Ascending aorta (tissue), 2 donors: ENCODE measurements around the gene OPRM1. TPM values are rescaled to one million over a fixed set of nuclear protein-coding genes. Genes with fewer than 3 reads are reported as not detected.

ENCODE experiments used
- DNase-seq, 2 donors: peaks; one replicate each; pipeline ENCODE4 v3.0.0-alpha.2; 2019; ENCODE audit warnings: low spot score in 2 of 2
- H3K27ac ChIP-seq, 2 donors: fragments of 200-600 bp; sonication (generic); one replicate each; pipeline ENCODE4 v1.5.1; 2016 to 2017; ENCODE audit warnings: mild to moderate bottlenecking in 1 of 2
- H3K27me3 ChIP-seq: fragments of 200-600 bp; sonication (generic); one replicate; pipeline ENCODE4 v1.5.1; 2017
- H3K36me3 ChIP-seq, 2 donors: fragments of 200-600 bp; sonication (generic); one replicate each; pipeline ENCODE4 v1.5.1; 2016
- H3K4me1 ChIP-seq, 2 donors: fragments of 200-600 bp; sonication (generic); one replicate each; pipeline ENCODE4 v1.5.1; 2016 to 2017; ENCODE audit warnings: mild to moderate bottlenecking in 1 of 2
- H3K4me3 ChIP-seq, 2 donors: fragments of 200-600 bp; sonication (generic); one replicate each; pipeline ENCODE4 v1.5.1; 2016 to 2017; ENCODE audit warnings: mild to moderate bottlenecking in 1 of 2
- H3K9me3 ChIP-seq, 2 donors: fragments of 200-600 bp; sonication (generic); one replicate each; pipeline ENCODE4 v1.5.1; 2016
- intact Hi-C: fragments of 100-400 bp; cut with DNase I; formaldehyde crosslinking; loops from one replicate; pipeline ENCODE4 v1.15.1; 2023
- total RNA-seq: library from RNA; depleted of rRNA; stranded (reverse); fragments of >200 nt; gene quantifications from one replicate; pipeline ENCODE4 v1.1.0, GENCODE V29; 2016
- TF ChIP-seq, protein P1 (sequence below), 3 experiments: fragments of 200-600 bp in 2 of 3; fragments of 450-650 bp in 1 of 3; sonication (generic) in 2 of 3; IDR thresholded peaks; one replicate each; pipeline ENCODE4 v1.5.1; 2016 to 2019; ENCODE audit warnings: antibody characterized with exemption in 3 of 3, mild to moderate bottlenecking in 1 of 3, moderate library complexity in 1 of 3

OPRM1 gene
- total RNA-seq, 1 donor from 2014 or later = not detected

DNA sequence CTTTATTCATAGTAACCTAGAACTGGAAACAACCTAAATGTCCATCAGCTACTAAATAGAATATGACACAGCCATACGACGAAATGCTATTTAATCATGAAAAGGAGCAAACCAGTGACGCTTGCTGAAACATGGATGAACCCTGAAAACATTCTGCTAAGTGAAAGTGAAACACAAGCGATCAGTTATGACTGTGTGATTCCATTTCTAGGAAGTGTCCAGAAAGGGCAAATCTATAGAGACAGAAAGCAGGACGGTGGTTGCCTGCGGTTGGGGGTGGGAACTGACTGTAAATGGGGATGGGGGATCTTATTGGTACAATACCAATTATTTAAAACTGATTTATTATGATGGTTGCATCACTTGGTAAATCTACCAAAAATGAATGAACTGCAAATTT, 190.7 kb downstream of the OPRM1 start:
- TF ChIP-seq, protein P1, sequence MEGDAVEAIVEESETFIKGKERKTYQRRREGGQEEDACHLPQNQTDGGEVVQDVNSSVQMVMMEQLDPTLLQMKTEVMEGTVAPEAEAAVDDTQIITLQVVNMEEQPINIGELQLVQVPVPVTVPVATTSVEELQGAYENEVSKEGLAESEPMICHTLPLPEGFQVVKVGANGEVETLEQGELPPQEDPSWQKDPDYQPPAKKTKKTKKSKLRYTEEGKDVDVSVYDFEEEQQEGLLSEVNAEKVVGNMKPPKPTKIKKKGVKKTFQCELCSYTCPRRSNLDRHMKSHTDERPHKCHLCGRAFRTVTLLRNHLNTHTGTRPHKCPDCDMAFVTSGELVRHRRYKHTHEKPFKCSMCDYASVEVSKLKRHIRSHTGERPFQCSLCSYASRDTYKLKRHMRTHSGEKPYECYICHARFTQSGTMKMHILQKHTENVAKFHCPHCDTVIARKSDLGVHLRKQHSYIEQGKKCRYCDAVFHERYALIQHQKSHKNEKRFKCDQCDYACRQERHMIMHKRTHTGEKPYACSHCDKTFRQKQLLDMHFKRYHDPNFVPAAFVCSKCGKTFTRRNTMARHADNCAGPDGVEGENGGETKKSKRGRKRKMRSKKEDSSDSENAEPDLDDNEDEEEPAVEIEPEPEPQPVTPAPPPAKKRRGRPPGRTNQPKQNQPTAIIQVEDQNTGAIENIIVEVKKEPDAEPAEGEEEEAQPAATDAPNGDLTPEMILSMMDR (IDR thresholded peaks at IDR 0.05) = no peak
- Histone ChIP-seq H3K4me3 (no peak overlapping the region), H3K4me1 (no peaks in the 10 kb centered on the region), H3K27me3 (no peaks in the 10 kb centered on the region), H3K36me3 (no peaks in the 10 kb centered on the region), H3K9me3 (no peaks in the 10 kb centered on the region), H3K27ac (no peak overlapping the region)
- DNase-seq = no peak
- intact Hi-C loops = no loop called here

DNA sequence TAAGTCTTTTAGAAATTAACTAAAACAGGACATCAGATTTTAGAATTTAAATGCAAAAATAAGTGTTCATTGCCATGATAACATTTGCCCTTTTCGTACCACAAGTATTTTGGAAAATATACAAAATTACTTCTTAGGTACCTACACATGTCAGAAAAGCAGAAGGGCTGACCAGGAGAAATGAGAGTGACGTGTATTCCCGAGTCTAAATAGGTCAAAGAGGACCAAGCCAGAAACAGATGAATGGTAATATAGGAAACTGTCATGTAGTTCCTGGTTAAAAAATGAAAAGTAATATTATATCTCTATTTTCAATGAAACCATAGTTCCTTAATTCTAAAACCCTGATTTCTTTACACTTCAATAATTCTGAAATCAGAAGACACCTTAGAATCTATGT, 191.4 kb downstream of the OPRM1 start:
- Histone ChIP-seq H3K4me3 (no peak overlapping the region), H3K4me1 (no peaks in the 10 kb centered on the region), H3K36me3 (no peaks in the 10 kb centered on the region), H3K27ac (no peak overlapping the region), H3K9me3 (no peaks in the 10 kb centered on the region), H3K27me3 (no peaks in the 10 kb centered on the region)
- TF ChIP-seq, protein P1 (IDR thresholded peaks at IDR 0.05) = no peak
- no peak for DNase-seq
- intact Hi-C loops = no loop called here

DNA sequence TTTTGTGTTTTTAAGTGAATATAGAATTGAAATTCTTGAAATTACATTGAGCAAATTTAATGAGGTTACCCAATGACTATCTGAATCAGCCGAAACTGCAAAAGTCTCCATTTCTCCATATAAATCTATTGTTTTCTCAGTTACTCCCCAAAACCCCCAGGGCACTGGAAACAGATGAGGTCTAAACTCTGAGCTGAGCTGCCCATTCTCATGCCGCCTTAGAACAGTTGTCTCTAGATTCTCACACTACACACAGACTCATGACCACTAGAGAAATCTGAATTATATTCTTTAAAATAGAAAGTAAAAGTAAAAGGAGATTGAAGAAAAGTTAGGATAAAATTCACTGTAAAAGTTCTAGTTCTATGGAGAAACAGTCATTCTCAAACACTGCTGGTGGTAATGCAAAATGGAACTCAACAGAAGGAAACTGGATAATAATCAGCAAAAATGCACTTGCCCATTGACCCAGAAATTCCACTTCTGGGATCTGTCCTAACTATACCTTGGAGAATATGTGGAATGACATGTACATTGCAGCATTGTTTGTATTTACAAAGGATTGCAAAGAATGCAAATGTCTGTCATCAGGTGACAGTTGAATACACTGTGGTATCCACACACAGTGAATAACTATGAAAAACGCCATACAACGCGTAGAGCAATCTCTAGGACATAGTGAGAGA, 192.0 kb downstream of the OPRM1 start:
- no peak for DNase-seq
- H3K36me3 ChIP-seq = no peaks in the 10 kb centered on the region
- no peak overlapping the region for H3K4me3 ChIP-seq
- H3K27me3 ChIP-seq = no peaks in the 10 kb centered on the region
- no peaks in the 10 kb centered on the region for H3K4me1 ChIP-seq
- TF ChIP-seq, protein P1 (IDR thresholded peaks at IDR 0.05) = no peak
- H3K9me3 ChIP-seq = no peaks in the 10 kb centered on the region
- intact Hi-C loops = no loop called here
- no peak overlapping the region for H3K27ac ChIP-seq

DNA sequence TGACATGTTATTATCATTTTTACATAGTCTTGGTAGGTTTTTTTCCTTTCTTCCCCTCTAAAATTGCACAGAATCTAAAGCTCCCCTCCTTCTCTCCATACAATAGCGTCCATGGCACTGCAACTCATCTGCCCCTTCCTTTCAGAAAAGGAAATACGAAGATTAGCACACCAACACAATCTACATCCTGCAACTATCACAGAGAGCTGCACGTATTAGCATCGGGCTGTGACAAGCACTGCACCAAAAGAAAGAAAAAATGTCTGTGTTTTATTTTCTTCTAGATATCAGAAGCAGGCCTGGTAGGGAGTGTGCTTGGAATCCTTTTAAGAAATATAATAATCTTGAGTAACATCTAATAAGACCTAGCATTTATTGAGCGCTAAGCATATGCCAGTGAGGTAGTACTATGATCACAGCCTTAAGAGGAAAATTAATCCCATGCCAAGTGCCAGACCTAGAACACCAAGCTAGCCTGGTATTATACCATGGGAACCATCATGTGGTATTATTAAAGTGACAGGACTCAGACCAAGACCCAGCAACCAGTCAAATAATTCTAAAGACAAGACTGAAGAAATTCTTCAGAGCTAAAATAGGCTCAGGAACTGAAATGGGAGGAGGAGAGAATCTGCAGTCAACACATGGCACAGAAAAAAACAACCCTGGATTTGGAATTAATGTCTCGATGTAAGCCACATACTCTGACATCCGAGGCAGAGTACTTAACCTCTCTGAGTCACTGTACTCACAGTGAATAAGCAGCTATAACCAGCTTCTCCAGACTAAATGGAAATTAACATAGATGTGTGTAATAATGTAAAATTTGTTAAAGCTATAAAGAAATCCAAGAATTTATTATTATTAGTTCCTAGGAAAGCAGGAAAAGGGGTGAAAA, 193.2 kb downstream of the OPRM1 start:
- H3K9me3 ChIP-seq = no peaks in the 10 kb centered on the region
- DNase-seq = no peak
- intact Hi-C loops = no loop called here
- no peak overlapping the region for H3K27ac ChIP-seq
- H3K36me3 ChIP-seq = no peaks in the 10 kb centered on the region
- H3K4me1 ChIP-seq = no peaks in the 10 kb centered on the region
- no peaks in the 10 kb centered on the region for H3K27me3 ChIP-seq
- TF ChIP-seq, protein P1 (IDR thresholded peaks at IDR 0.05) = no peak
- no peak overlapping the region for H3K4me3 ChIP-seq

DNA sequence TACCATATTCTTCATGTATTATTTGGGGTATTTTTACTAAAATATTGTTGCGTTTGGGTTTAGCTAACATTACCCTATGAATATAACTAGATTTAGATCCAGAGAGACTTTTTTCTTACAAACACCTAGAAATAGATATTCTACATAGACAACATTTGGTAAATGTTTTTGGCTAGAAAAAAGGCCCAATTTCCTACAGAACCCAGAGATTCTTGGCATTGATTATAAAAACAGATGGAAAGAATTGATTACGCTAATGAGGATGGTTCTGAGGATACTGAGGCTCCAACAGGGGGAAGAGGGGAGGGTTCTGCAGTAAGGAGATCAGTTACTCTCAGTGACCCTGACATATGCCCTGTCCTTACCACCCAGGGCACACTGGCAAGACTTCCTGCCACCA, 194.3 kb downstream of the OPRM1 start:
- Histone ChIP-seq H3K36me3 (no peaks in the 10 kb centered on the region), H3K4me3 (no peak overlapping the region), H3K4me1 (no peaks in the 10 kb centered on the region), H3K9me3 (no peaks in the 10 kb centered on the region), H3K27ac (no peak overlapping the region), H3K27me3 (no peaks in the 10 kb centered on the region)
- intact Hi-C loops = no loop called here
- TF ChIP-seq, protein P1 (IDR thresholded peaks at IDR 0.05) = no peak
- no peak for DNase-seq
